ENCODE results near the gene LTA.

DNA sequence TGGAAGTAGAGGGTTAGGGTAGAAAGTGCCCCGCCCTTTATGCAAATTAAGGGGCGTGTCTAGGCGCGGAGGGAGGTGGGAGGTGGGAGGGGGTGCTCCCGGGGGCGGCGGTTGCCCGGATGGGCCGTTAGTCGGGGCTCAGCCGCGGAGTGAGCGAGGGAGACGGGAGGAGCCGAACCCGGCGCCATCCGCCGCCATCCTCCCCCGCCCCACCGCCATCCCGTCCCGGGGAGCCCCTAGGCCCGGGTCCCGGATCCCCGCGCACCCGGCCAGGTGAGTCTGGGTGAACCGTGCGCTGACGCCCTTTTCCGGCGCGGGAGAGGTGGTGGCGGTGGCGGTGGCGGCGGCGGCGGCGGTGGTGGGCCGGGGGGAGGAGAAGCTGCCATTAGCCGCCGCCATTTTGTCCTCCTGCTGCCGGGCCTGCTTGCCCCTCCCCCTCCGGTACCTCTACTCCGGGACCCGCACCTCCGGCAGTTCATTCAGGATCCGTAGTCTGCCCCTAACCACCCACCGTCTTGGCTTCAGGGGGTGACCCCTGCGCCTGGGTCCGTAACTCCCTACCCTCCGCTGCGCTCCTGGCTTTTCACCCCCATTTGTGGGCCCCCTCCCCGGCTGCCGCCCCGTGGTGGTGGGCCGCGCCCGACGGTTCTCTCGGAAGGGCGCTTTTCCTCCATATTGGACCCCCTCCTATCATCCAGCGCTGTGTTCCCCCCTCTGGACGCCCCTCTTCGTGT is 48.7 kb downstream of the LTA start, which contains the start of gene PRRC2A:
- TF ChIP-seq REST (IDR thresholded peaks at IDR 0.05; ENCODE audit: insufficient read depth in 1 of 2, low read depth in 2 of 2, low read length in 2 of 2) (no peak), FOXP2 (optimal IDR thresholded peaks at IDR 0.05; ENCODE audit: borderline replicate concordance, extremely low read depth, extremely low read length, insufficient read depth) (peak; percentile 40), POLR2AphosphoS5 (IDR thresholded peaks at IDR 0.05; ENCODE audit: low read depth, low read length) (peak; percentile 43)
